Fibroblast of lung (primary cell): ENCODE data around the gene MCRIP2. TPM values are rescaled to one million over a fixed set of nuclear protein-coding genes. Genes with fewer than 3 reads are reported as not detected.
"Not testable (repeated sequence)": the region's sequence is repeated elsewhere in the genome, so short reads cannot be mapped to it uniquely, and the experiment has no call there.

ENCODE experiments used
- DNase-seq, 2 donors: peaks; one replicate each; pipeline versions ENCODE4 v3.0.0 to v3.0.0-alpha.2; 2010; ENCODE audit warnings: low read depth in 2 of 2
- H2AFZ ChIP-seq: 2 replicates; pipeline ENCODE4 v1.5.1; 2012; ENCODE audit warnings: low read length, control low read depth, inconsistent platforms
- H3K27ac ChIP-seq: 2 replicates; pipeline ENCODE4 v1.5.1; 2011; ENCODE audit warnings: low read length, control low read depth; ENCODE audit not compliant: insufficient read depth
- H3K27me3 ChIP-seq: 2 replicates; pipeline ENCODE4 v1.5.1; 2011; ENCODE audit warnings: mild to moderate bottlenecking, low read length; ENCODE audit not compliant: control insufficient read depth, insufficient read depth
- H3K36me3 ChIP-seq: 2 replicates; pipeline ENCODE4 v1.5.1; 2011; ENCODE audit warnings: low read length; ENCODE audit not compliant: control insufficient read depth, insufficient read depth
- H3K4me1 ChIP-seq: 2 replicates; pipeline ENCODE4 v1.5.1; 2011; ENCODE audit warnings: low read length; ENCODE audit not compliant: control insufficient read depth, insufficient read depth; ENCODE audit errors: extremely low read depth
- H3K4me2 ChIP-seq: 2 replicates; pipeline ENCODE4 v1.5.1; 2011; ENCODE audit warnings: low read length, control low read depth; ENCODE audit not compliant: insufficient read depth; ENCODE audit errors: extremely low read depth
- H3K4me3 ChIP-seq, 4 experiments: fragments of 200-600 bp in 1 of 4; sonication (generic) in 1 of 4; replicated peaks in 1 of 4; 2 replicates each; pipeline ENCODE4 v1.5.1; 2011 to 2016; ENCODE audit warnings: low read length in 4 of 4, low read depth in 3 of 4, mild to moderate bottlenecking in 3 of 4, control low read depth in 2 of 4, inconsistent platforms in 1 of 4, mixed read lengths in 1 of 4; ENCODE audit not compliant: insufficient read depth in 1 of 4; ENCODE audit errors: control extremely low read depth in 1 of 4
- H3K79me2 ChIP-seq: 2 replicates; pipeline ENCODE4 v1.5.1; 2012; ENCODE audit warnings: mild to moderate bottlenecking, low read length, inconsistent platforms; ENCODE audit not compliant: control insufficient read depth, insufficient read depth
- H3K9ac ChIP-seq: 2 replicates; pipeline ENCODE4 v1.5.1; 2011; ENCODE audit warnings: mild to moderate bottlenecking, low read length, control low read depth; ENCODE audit not compliant: insufficient read depth
- H3K9me3 ChIP-seq: 2 replicates; pipeline ENCODE4 v1.5.1; 2012; ENCODE audit warnings: low read depth, low read length; ENCODE audit not compliant: control insufficient read depth, insufficient read depth
- H4K20me1 ChIP-seq: 2 replicates; pipeline ENCODE4 v1.5.1; 2011; ENCODE audit warnings: low read length; ENCODE audit not compliant: control insufficient read depth, insufficient read depth; ENCODE audit errors: extremely low read depth
- EZH2 ChIP-seq: IDR thresholded peaks from 2 replicates; pipeline ENCODE4 v1.5.1; 2012; ENCODE audit warnings: low read length, control low read depth, mild to moderate bottlenecking; ENCODE audit errors: missing control alignments
- polyA plus RNA-seq, 2 donors: library from polyadenylated mRNA; depleted of rRNA in 1 of 2; stranded (reverse) in 1 of 2; unstranded in 1 of 2; fragments of >200 nt; gene quantifications; 2 replicates each; pipeline ENCODE4 v1.2.1, GENCODE V29; 2011 to 2012; ENCODE audit warnings: missing spikeins in 1 of 2
- total RNA-seq: library from RNA; depleted of rRNA; stranded (reverse); fragments of >200 nt; gene quantifications from 2 replicates; pipeline ENCODE4 v1.2.1, GENCODE V29; 2014
- TF ChIP-seq, protein P1 (sequence below), 2 donors: IDR thresholded peaks in 1 of 2; conservative IDR thresholded peaks in 1 of 2; 1 replicate in 1 of 2; 2 replicates in 1 of 2; pipeline ENCODE4 v1.5.1; 2011 to 2012; ENCODE audit warnings: low read length in 2 of 2, control low read depth in 1 of 2, inconsistent platforms in 1 of 2, low read depth in 1 of 2, mild to moderate bottlenecking in 1 of 2

MCRIP2 gene
- total and polyA plus RNA-seq, 2 donors (not counting 1 experiment from before 2014, with no cell fraction given), result 2.8 to 18.0 TPM

DNA sequence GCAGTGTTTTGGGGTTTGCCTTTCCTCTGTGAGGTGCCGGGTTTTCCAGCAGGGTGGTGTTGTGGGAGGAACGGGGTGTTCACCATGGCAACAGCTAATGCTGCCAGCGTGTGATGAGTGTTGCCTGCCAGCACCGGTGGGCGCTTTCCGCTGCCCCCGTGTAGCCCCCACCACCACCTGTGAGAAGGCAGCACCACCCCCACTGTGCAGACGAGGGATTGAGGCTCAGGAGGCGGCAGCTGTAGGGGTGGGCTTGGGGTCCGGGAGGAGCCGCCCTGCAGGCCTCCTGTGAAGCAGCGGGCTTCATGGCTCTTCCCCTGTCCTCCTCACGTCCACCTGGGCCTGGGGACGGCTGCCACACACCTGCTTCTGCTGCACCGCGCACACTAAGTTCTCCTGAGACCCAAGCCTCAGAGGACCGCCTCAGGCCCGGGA lies 46.5 kb upstream of the MCRIP2 start:
- Histone ChIP-seq H4K20me1 (no peaks in the 10 kb centered on the region), H3K27ac (no peak overlapping the region), H3K9me3 (no peaks in the 10 kb centered on the region), H3K4me3 (no peak overlapping the region), H2AFZ (no peak overlapping the region), H3K9ac (no peak overlapping the region), H3K4me1 (peaks cover 5% of the 10 kb centered on the region), H3K27me3 (no peaks in the 10 kb centered on the region), H3K4me2 (no peak overlapping the region), H3K36me3 (no peaks in the 10 kb centered on the region), H3K79me2 (peaks cover 18% of the 10 kb centered on the region)
- DNase-seq, result no peak
- TF ChIP-seq EZH2, result no peak
- TF ChIP-seq, protein P1, sequence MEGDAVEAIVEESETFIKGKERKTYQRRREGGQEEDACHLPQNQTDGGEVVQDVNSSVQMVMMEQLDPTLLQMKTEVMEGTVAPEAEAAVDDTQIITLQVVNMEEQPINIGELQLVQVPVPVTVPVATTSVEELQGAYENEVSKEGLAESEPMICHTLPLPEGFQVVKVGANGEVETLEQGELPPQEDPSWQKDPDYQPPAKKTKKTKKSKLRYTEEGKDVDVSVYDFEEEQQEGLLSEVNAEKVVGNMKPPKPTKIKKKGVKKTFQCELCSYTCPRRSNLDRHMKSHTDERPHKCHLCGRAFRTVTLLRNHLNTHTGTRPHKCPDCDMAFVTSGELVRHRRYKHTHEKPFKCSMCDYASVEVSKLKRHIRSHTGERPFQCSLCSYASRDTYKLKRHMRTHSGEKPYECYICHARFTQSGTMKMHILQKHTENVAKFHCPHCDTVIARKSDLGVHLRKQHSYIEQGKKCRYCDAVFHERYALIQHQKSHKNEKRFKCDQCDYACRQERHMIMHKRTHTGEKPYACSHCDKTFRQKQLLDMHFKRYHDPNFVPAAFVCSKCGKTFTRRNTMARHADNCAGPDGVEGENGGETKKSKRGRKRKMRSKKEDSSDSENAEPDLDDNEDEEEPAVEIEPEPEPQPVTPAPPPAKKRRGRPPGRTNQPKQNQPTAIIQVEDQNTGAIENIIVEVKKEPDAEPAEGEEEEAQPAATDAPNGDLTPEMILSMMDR (conservative IDR thresholded peaks at IDR 0.05 in 1 of 2, IDR thresholded peaks at IDR 0.05 in 1 of 2; ENCODE audit: low read depth in 1 of 2, low read length in 2 of 2), result no peak

DNA sequence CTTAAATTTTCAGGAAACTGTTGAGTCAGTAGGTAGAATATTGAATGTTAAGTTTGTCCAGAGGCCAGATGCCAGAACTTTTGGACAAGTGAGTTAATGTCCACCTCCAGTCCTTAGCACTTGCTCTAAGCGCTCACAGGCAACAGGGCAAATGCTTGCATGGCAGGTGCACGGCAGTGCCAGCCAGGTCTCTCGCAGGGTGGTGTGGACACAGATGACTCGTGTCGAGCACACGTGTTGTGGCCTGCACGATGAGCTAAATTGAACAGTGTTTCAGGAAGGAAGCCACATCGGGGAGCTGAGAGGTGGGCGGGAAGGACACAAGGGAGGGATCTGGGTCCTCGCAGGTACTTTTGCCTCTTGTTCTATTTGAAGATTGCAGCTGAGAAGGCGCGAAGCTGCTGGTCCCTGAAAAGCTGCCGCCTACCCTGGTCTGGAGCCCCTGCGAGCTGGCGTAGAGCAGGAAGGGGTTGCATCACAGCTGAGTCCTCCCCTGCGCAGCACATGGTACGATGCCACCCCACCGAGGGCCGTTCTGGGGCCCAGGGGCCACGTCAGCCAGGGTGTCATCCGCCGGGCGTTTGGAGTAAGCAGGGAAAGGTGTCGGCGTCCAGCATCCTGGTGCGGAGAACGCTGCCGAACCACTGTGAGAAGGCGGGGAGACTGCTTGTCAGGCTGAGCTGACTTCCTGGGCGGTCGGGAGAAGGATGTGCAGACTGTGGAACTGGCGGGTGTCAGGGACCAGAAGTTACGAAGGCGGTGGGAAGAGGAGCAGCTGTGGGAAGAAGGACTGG lies 45.5 kb upstream of the MCRIP2 start:
- Histone ChIP-seq H4K20me1 (no peaks in the 10 kb centered on the region), H3K27ac (no peak overlapping the region), H3K4me3 (no peak overlapping the region), H3K79me2 (peaks cover 10% of the 10 kb centered on the region), H3K36me3 (no peaks in the 10 kb centered on the region), H3K4me2 (no peak overlapping the region), H3K9ac (no peak overlapping the region), H3K27me3 (no peaks in the 10 kb centered on the region), H2AFZ (no peak overlapping the region), H3K4me1 (peaks cover under 1% of the 10 kb centered on the region), H3K9me3 (no peaks in the 10 kb centered on the region)
- DNase-seq, result no peak
- TF ChIP-seq, protein P1 (conservative IDR thresholded peaks at IDR 0.05 in 1 of 2, IDR thresholded peaks at IDR 0.05 in 1 of 2; ENCODE audit: low read depth in 1 of 2, low read length in 2 of 2), result no peak
- TF ChIP-seq EZH2, result no peak

DNA sequence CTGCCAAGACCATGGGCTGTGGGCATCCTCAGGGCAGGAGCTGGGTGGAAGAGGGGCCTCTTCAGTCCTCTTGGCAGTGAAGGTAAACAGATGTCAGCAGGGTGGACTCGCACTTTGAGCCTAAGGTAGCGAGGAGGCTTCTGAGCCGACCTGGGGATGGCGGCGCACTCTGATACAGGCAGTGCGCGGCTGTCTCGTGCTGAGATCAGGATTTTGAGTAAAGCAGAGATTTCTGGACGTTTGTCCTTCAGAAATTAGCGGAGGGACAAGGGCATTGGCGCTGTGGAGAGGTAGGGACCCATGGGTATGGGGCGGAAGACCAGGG lies 44.9 kb upstream of the MCRIP2 start:
- Histone ChIP-seq H3K27me3 (no peaks in the 10 kb centered on the region), H3K9me3 (no peaks in the 10 kb centered on the region), H2AFZ (no peak overlapping the region), H4K20me1 (no peaks in the 10 kb centered on the region), H3K36me3 (no peaks in the 10 kb centered on the region), H3K4me1 (no peaks in the 10 kb centered on the region), H3K4me3 (no peak overlapping the region), H3K4me2 (no peak overlapping the region), H3K79me2 (peaks cover 10% of the 10 kb centered on the region), H3K9ac (no peak overlapping the region), H3K27ac (no peak overlapping the region)
- TF ChIP-seq EZH2, result no peak
- TF ChIP-seq, protein P1 (conservative IDR thresholded peaks at IDR 0.05 in 1 of 2, IDR thresholded peaks at IDR 0.05 in 1 of 2; ENCODE audit: low read depth in 1 of 2, low read length in 2 of 2), result no peak
- DNase-seq, result no peak

DNA sequence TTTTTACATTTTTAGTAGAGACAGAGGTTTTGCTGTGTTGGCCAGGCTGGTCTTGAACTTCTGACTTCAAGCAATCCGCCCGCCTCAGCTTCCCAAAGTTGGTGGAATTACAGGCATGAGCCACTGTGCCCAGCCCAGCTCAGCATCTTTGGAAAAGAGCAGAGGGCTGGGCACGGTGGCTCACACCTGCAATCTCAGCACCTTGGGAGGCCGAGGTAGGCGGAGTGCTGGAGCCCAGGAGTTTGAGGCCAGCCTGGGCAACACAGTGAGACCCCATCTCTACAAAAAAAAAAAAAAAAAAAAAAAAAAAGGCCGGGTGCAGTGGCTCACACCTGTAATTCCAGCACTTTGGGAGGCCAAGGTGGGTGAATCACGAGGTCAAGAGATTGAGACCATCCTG lies 44.0 kb upstream of the MCRIP2 start:
- DNase-seq, H3K4me3 ChIP-seq, H3K27me3 ChIP-seq, H3K4me1 ChIP-seq, H4K20me1 ChIP-seq, H3K36me3 ChIP-seq, H3K9me3 ChIP-seq, H3K9ac ChIP-seq, H3K4me2 ChIP-seq, H3K79me2 ChIP-seq, H3K27ac ChIP-seq, H2AFZ ChIP-seq: not testable (repeated sequence)
